WI38 (cell line): ENCODE results near the gene PFKFB4.

Source experiments
- H3K4me3 ChIP-seq: 2 replicates; pipeline ENCODE4 v1.5.1; 2011; ENCODE audit warnings: low read depth, mild to moderate bottlenecking, control low read depth, low read length
- TF ChIP-seq, protein P1 (sequence below): IDR thresholded peaks from 2 replicates; pipeline ENCODE4 v1.5.1; 2012; ENCODE audit warnings: low read depth, mild to moderate bottlenecking, control low read depth, low read length

Gene PFKFB4

DNA sequence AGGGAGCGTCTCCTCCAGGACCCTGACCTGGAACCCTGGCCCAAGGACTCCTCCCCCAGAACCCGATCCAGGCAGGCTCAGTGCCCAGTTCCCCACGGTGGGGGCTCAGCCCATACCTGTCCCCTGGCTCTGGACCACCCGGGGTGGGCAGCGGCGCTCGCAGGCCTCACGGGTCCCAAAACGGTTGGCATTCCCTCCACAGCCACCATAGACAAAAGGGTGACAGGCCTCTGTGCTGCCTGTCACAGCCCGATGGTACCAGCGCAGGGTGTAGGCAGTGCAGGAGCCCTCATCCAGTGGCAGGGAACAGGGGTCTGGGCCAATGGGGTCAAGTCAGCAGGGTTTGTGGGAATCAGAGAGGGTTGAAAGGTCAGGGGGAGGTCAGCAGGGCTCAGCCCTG is 8.1 kb upstream of the PFKFB4 start:
- no peak overlapping the region for H3K4me3 ChIP-seq
- TF ChIP-seq, protein P1, sequence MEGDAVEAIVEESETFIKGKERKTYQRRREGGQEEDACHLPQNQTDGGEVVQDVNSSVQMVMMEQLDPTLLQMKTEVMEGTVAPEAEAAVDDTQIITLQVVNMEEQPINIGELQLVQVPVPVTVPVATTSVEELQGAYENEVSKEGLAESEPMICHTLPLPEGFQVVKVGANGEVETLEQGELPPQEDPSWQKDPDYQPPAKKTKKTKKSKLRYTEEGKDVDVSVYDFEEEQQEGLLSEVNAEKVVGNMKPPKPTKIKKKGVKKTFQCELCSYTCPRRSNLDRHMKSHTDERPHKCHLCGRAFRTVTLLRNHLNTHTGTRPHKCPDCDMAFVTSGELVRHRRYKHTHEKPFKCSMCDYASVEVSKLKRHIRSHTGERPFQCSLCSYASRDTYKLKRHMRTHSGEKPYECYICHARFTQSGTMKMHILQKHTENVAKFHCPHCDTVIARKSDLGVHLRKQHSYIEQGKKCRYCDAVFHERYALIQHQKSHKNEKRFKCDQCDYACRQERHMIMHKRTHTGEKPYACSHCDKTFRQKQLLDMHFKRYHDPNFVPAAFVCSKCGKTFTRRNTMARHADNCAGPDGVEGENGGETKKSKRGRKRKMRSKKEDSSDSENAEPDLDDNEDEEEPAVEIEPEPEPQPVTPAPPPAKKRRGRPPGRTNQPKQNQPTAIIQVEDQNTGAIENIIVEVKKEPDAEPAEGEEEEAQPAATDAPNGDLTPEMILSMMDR: no peak

DNA sequence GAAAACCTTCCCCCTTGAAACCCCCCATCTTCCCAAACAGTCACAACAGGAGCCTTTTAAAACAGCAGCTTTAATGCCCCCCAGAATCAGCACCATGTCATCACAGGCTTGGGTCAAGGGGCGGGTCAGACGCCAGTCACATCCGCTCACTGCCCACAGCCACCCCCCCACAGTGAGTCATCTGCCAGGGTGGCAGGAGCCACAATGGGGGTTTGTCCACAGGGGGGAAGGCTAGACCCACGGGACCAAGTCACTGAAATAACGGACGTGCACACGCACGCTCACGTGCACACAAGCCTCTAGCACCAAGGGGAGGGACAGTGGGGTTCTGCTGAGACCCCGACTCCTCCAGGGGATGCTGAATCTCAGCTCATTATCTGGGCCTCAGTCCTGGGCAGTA is 7.4 kb upstream of the PFKFB4 start:
- TF ChIP-seq, protein P1: no peak

DNA sequence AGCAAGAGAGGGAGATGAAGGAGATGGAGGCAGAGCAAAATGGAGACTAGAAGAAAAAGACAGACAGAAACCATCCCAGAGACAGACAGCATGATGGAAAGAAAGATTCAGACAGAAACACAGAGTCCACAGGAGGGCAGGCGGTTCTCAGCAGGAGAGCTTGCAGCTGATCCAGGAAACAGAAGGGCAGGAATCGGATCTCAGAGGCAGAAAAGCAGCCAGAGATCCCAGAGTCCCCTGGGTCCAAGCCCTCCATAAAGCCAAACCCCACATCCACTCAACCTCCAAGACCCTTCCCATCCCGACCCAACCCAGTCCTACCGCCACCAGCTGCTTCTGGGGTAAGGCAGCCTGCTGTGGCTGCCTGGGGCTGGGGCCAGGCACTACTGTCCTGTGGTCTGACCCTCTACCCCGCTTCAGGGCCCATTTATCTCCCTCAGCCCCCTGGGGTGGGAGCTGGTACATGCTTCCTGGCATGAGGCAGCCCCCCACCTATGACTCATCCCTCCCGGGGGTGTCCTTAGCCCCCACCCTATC is 6.8 kb upstream of the PFKFB4 start, which contains the start of gene UCN2:
TSS of gene UCN2 (minus strand) at position 400 of the 537 bp plus-strand sequence. CDS start 657 bp downstream, outside the sequence.
- TF ChIP-seq, protein P1: no peak
- no peak within 1 kb of the TSS for H3K4me3 ChIP-seq

More for the DNA sequence above, 7.4 kb upstream of the PFKFB4 start:
- H3K4me3 ChIP-seq: no peak overlapping the region

DNA sequence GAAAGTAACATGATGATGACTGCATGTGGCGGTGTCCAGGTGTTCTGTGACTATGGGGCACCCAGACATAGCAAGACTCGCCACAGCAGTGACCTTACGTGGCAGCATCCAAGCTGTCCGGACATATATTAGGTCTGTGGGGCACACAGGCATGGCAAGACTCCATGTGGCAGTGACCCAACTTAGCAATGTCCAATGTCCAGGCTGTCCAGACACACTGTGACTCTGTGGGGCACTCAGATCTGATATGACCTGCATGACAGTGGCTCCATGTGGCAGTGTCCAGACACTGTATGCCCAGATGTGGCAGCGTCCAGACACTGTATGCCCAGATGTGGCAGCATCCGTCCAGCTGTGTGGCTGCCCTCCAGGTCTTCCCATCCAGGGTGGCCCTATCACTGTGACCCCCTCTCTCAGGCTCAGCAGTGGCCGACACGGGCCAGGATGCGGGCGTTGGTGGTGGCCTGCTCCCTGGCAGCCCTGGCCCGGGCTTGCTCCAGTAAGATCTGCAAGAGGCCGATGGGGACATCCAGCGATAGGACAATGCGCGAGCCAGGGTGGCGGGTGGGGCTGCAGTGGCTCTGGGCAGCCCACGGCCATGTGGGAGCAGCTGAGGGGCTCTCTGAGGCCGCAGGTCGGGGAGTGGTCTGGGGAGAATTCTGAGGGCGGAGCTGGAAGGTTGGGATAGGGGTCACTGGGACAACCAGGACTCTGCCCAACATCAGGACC is 5.9 kb upstream of the PFKFB4 start:
- H3K4me3 ChIP-seq: no peak overlapping the region
- TF ChIP-seq, protein P1: no peak

DNA sequence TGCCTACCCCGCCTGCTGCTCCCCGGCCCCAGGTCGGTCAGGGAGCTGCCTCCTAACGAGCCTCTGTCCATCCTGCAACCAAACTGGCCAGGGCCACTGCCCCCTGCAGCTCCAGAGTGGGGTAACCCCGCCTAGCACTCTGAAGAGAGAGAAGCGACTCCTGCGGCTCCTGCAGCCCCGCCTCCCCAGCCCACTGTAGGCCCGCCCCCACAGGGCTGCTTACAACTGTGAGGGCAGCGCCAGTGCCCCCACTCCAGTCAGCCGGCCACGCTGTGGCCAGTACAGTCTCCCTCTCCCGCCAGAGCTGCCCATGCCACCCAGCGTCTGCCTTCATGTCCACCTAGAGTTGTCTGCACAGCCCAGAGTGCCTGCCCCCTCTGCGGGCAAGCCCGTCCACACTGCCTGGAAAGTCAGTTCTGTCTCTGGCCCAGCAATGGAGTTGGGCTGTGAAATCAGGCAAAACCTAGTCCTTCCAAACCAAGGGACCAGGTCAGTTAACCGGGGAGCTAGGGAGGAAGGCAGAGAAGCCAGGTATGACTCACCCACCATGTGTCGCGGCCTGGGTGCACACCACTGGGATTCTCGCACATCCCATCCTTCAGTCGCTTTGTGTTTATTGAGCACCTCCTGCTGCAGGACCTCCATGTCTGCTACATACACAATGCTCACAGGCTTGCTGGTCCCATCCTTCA is 4.6 kb upstream of the PFKFB4 start:
- TF ChIP-seq, protein P1: peak; percentile 25; the same call in 1 of the 2 replicates
- peak overlapping the region; percentile 7; the same call in 1 of the 2 replicates for H3K4me3 ChIP-seq

DNA sequence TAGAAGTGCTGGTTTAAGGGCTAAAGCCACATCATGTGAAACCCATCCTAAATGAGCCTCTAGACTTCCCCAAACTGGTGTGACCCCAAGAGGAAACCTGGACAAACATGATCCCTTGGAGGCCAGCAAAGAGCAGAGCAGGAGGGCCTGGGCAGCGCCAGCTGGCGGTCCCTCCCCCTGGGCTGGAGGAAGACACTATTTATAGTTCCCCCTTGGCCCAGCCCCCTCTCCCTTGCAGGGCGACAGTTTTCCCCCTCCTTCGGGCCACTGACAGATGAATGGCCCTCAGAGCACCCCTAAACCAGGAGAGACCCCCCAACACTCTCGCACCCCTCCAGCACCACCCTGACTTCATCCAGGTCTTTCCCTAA is 4.0 kb upstream of the PFKFB4 start:
- TF ChIP-seq, protein P1: no peak
- peak overlapping the region; percentile 7; the same call in 1 of the 2 replicates for H3K4me3 ChIP-seq
